ENCODE results near the gene LAMC3. TPM values are rescaled to one million over a fixed set of nuclear protein-coding genes. Genes with fewer than 3 reads are reported as not detected.

The LAMC3 gene
- total and polyA plus RNA-seq, 9 of the 15 experiments (the other 6 are each of a cell fraction or from before 2014, with no cell fraction given) = 0.10 TPM; not detected in 8

DNA sequence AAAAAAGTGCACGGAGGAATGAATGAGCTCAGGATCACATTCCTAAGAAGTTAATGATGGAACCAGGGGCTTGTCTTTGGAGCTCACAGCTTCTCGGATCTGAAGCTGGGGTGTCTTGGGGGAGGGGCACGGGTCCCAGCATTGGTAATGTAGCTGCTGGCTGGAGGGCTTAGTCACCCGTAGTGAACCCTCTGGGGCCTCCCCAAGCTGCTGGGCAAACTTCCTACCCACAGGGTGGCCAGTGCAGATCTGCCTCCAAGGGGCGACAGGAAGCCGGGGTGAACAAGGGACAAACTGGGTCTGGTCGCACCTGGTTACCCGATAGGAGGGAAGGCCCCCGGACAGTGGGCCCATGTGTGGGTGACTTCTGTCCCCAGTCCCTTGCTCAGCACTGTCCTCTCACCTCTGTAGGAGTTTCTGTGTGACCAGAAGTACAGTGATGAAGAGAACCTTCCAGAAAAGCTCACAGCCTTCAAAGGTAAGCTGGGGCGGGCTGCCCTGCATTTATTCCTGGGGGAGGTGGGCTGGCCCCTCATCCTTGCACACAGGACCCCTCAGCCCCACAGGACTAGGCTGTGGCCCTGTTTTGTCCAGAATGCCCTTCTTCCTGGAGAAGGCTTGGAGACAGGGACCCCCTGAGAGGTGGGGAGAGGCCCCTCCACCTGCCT lies 102.3 kb downstream of the LAMC3 start:
- DNase-seq (ENCODE audit: extremely low read depth in 1 of 4, low spot score in 3 of 4) (peak in 2 of 4 experiments; percentile 67 to 68), FAIRE-seq (no peak), ATAC-seq (peak; percentile 0)
- 4% methylated on average over 10 of the region's 10 CpGs for WGBS (ENCODE audit: insufficient coverage, low coverage, missing lambda C conversion rate)
- Histone ChIP-seq H3K9me1 (ENCODE audit: control insufficient read depth, insufficient read depth, low read length) (peaks cover 6% of the 10 kb centered on the region), H3K4me1 (replicated peaks in 1 of 2; ENCODE audit: control insufficient read depth in 2 of 2, insufficient read depth in 2 of 2, low read length in 2 of 2) (peaks cover 0 to 15% of the 10 kb centered on the region in 2 experiments; a peak in 2 of 5 replicates), H3K9ac (ENCODE audit: insufficient read depth in 1 of 2, low read depth in 2 of 2, low read length in 2 of 2) (peak overlapping the region in 1 of 2 experiments; percentile 35; a peak in 2 of 4 replicates), H3K27me3 (ENCODE audit: control insufficient read depth in 2 of 2, insufficient read depth in 2 of 2, low read length in 2 of 2) (peaks cover 89 to 98% of the 10 kb centered on the region in 2 experiments), H2AFZ (ENCODE audit: low read depth, low read length) (no peak overlapping the region), H3K4me2 (ENCODE audit: insufficient read depth, low read length) (no peak overlapping the region), H3K9me3 (replicated peaks; ENCODE audit: control insufficient read depth, insufficient read depth, low read depth, low read length) (no peaks in the 10 kb centered on the region), H4K20me1 (replicated peaks; ENCODE audit: control insufficient read depth, insufficient read depth, low read length) (peaks cover 33% of the 10 kb centered on the region), H3K27ac (ENCODE audit: extremely low read depth, low read depth, low read length) (no peak overlapping the region), H3K4me3 (no peak overlapping the region), H3K36me3 (ENCODE audit: control insufficient read depth, insufficient read depth, low read length) (no peaks in the 10 kb centered on the region), H3K79me2 (ENCODE audit: control insufficient read depth, insufficient read depth, low read length) (no peaks in the 10 kb centered on the region)
- BruUV-seq (replicated peaks) = no TSS peak
- TF ChIP-seq ZNF644 (tag; IDR thresholded peaks at IDR 0.05; ENCODE audit: low read depth) = no peak
- TF ChIP-seq, protein P1, sequence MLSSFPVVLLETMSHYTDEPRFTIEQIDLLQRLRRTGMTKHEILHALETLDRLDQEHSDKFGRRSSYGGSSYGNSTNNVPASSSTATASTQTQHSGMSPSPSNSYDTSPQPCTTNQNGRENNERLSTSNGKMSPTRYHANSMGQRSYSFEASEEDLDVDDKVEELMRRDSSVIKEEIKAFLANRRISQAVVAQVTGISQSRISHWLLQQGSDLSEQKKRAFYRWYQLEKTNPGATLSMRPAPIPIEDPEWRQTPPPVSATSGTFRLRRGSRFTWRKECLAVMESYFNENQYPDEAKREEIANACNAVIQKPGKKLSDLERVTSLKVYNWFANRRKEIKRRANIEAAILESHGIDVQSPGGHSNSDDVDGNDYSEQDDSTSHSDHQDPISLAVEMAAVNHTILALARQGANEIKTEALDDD (IDR thresholded peaks at IDR 0.05) = no peak
- TF ChIP-seq, protein P2, sequence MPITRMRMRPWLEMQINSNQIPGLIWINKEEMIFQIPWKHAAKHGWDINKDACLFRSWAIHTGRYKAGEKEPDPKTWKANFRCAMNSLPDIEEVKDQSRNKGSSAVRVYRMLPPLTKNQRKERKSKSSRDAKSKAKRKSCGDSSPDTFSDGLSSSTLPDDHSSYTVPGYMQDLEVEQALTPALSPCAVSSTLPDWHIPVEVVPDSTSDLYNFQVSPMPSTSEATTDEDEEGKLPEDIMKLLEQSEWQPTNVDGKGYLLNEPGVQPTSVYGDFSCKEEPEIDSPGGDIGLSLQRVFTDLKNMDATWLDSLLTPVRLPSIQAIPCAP (CRISPR knock-in tag; IDR thresholded peaks at IDR 0.05; ENCODE audit: borderline replicate concordance) = no peak
- TF ChIP-seq, protein P3, sequence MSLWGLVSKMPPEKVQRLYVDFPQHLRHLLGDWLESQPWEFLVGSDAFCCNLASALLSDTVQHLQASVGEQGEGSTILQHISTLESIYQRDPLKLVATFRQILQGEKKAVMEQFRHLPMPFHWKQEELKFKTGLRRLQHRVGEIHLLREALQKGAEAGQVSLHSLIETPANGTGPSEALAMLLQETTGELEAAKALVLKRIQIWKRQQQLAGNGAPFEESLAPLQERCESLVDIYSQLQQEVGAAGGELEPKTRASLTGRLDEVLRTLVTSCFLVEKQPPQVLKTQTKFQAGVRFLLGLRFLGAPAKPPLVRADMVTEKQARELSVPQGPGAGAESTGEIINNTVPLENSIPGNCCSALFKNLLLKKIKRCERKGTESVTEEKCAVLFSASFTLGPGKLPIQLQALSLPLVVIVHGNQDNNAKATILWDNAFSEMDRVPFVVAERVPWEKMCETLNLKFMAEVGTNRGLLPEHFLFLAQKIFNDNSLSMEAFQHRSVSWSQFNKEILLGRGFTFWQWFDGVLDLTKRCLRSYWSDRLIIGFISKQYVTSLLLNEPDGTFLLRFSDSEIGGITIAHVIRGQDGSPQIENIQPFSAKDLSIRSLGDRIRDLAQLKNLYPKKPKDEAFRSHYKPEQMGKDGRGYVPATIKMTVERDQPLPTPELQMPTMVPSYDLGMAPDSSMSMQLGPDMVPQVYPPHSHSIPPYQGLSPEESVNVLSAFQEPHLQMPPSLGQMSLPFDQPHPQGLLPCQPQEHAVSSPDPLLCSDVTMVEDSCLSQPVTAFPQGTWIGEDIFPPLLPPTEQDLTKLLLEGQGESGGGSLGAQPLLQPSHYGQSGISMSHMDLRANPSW (CRISPR knock-in tag; IDR thresholded peaks at IDR 0.05) = peak; percentile 88
- no peak for TF ChIP-seq KAT2B (IDR thresholded peaks at IDR 0.05; ENCODE audit: low read depth, low read length)
- TF ChIP-seq, protein P4, sequence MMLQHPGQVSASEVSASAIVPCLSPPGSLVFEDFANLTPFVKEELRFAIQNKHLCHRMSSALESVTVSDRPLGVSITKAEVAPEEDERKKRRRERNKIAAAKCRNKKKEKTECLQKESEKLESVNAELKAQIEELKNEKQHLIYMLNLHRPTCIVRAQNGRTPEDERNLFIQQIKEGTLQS (IDR thresholded peaks at IDR 0.05) = no peak
- TF ChIP-seq, protein P4 (CRISPR knock-in tag; conservative IDR thresholded peaks at IDR 0.05) = peak; percentile 68; the same call in 1 of the 2 replicates
- no peak for TF ChIP-seq ZNF778 (CRISPR knock-in tag; IDR thresholded peaks at IDR 0.05)
- TF ChIP-seq, protein P5, sequence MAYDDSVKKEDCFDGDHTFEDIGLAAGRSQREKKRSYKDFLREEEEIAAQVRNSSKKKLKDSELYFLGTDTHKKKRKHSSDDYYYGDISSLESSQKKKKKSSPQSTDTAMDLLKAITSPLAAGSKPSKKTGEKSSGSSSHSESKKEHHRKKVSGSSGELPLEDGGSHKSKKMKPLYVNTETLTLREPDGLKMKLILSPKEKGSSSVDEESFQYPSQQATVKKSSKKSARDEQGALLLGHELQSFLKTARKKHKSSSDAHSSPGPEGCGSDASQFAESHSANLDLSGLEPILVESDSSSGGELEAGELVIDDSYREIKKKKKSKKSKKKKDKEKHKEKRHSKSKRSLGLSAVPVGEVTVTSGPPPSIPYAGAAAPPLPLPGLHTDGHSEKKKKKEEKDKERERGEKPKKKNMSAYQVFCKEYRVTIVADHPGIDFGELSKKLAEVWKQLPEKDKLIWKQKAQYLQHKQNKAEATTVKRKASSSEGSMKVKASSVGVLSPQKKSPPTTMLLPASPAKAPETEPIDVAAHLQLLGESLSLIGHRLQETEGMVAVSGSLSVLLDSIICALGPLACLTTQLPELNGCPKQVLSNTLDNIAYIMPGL (CRISPR knock-in tag; IDR thresholded peaks at IDR 0.05) = no peak; the same call in 1 of the 2 replicates
- no peak for TF ChIP-seq TRIM28 (IDR thresholded peaks at IDR 0.05)
- in situ Hi-C loops (cut with MboI) = no loop called here
- ChIA-PET POLR2A (interaction anchor here (0.6 to 99.3 kb wide), 7 partner anchors 15 to 210 kb away, joined by 3 to 3336 read pairs (median 6); partner anchors contain the start of genes AIF1L and NUP214), CTCF (ENCODE audit: low intra/inter-chr PET ratio) (interaction anchor here (0.6 to 0.9 kb wide), 2 partner anchors 53 to 54 kb away, joined by 3 to 6 read pairs; no protein-coding TSS in a partner anchor)
- intact Hi-C loops (cut with micrococcal nuclease) = loop anchor here (5.0 kb wide), 1 partner anchor 166 kb away; the partner anchor contains the start of gene FAM78A

Measured in K562 (cell line).